H1 (cell line): ENCODE data around the gene CYP27C1. TPM values are rescaled to one million over a fixed set of nuclear protein-coding genes. Genes with fewer than 3 reads are reported as not detected.

Experiments
- CTCF ChIA-PET: fragments of 300-600 bp; sonication (Branson Sonifier 250); formaldehyde crosslinking; loops from one replicate; lab custom pipeline; 2021; ENCODE audit not compliant: partially characterized antibody; lab: Charles Lee
- POLR2A ChIA-PET: fragments of 300-600 bp; sonication (Branson Sonifier 250); formaldehyde crosslinking; loops from one replicate; lab custom pipeline; 2021; ENCODE audit warnings: inconsistent platforms; ENCODE audit not compliant: partially characterized antibody; lab: Charles Lee
- DNase-seq, 2 experiments: peaks; one replicate each; pipeline versions ENCODE4 v3.0.0 to v3.0.0-alpha.2; 2010 to 2022; ENCODE audit warnings: low spot score in 2 of 2, low read depth in 1 of 2, mixed read lengths in 1 of 2
- FAIRE-seq: peaks from 2 replicates; lab custom pipeline; 2011; peaks lifted over from hg19 to GRCh38; lab: Jason Lieb, UNC
- H2AFZ ChIP-seq: 2 replicates; pipeline ENCODE4 v1.8.1; 2012; ENCODE audit warnings: low read length, inconsistent platforms
- H2AK5ac ChIP-seq: 2 replicates; pipeline ENCODE4 v1.6.1; 2013; ENCODE audit warnings: low read depth, low read length
- H2BK120ac ChIP-seq: replicated peaks from 2 replicates; pipeline ENCODE3; 2013; ENCODE audit warnings: low read depth, low read length, inconsistent platforms
- H2BK12ac ChIP-seq: 2 replicates; pipeline ENCODE4 v1.6.1; 2013; ENCODE audit warnings: low read depth, low read length
- H2BK15ac ChIP-seq: 2 replicates; pipeline ENCODE4 v1.6.1; 2013; ENCODE audit warnings: low read length
- H2BK20ac ChIP-seq: 2 replicates; pipeline ENCODE4 v1.6.1; 2013; ENCODE audit warnings: low read length
- H2BK5ac ChIP-seq: 2 replicates; pipeline ENCODE4 v1.6.1; 2013; ENCODE audit warnings: low read depth, low read length
- H3K14ac ChIP-seq: 2 replicates; pipeline ENCODE4 v1.6.1; 2013; ENCODE audit warnings: inconsistent platforms; ENCODE audit not compliant: insufficient read length
- H3K18ac ChIP-seq: 2 replicates; pipeline ENCODE4 v1.6.1; 2013; ENCODE audit warnings: low read length; ENCODE audit errors: extremely low read depth
- H3K23ac ChIP-seq: 2 replicates; pipeline ENCODE4 v1.6.1; 2013; ENCODE audit warnings: inconsistent platforms; ENCODE audit not compliant: insufficient read length
- H3K23me2 ChIP-seq: 2 replicates; pipeline ENCODE4 v1.6.1; 2013; ENCODE audit warnings: low read depth, low read length
- H3K27ac ChIP-seq: 2 replicates; pipeline ENCODE4 v1.6.1; 2011; ENCODE audit warnings: low read depth, low read length, inconsistent platforms
- H3K27me3 ChIP-seq, 4 experiments: replicated peaks in 1 of 4; 1 replicate in 1 of 4; 2 replicates in 3 of 4; pipeline versions ENCODE4 v1.6.1 to v1.8.1; 2011 to 2013; ENCODE audit warnings: low read length in 3 of 4, mild to moderate bottlenecking in 3 of 4, inconsistent platforms in 2 of 4, mixed read lengths in 2 of 4, moderate library complexity in 1 of 4; ENCODE audit not compliant: control insufficient read depth in 3 of 4, insufficient read depth in 3 of 4; ENCODE audit errors: extremely low read depth in 1 of 4
- H3K36me3 ChIP-seq, 4 experiments: 2 replicates each; pipeline versions ENCODE4 v1.6.1 to v1.8.1; 2011 to 2013; ENCODE audit warnings: mild to moderate bottlenecking in 4 of 4, low read length in 3 of 4, moderate library complexity in 2 of 4, control low read depth in 1 of 4, inconsistent platforms in 1 of 4; ENCODE audit not compliant: insufficient read depth in 4 of 4, control insufficient read depth in 2 of 4
- H3K4ac ChIP-seq: replicated peaks from 2 replicates; pipeline ENCODE3; 2013; ENCODE audit warnings: low read length, low read depth, mixed read lengths, inconsistent platforms; ENCODE audit not compliant: insufficient read length
- H3K4me1 ChIP-seq, 4 experiments: replicated peaks in 1 of 4; 1 replicate in 1 of 4; 2 replicates in 3 of 4; pipeline versions ENCODE4 v1.6.1 to v1.8.1; 2011 to 2013; ENCODE audit warnings: low read length in 3 of 4, inconsistent platforms in 2 of 4, mixed read lengths in 1 of 4; ENCODE audit not compliant: insufficient read depth in 4 of 4, control insufficient read depth in 3 of 4
- H3K4me2 ChIP-seq, 2 experiments: 2 replicates each; pipeline versions ENCODE4 v1.6.1 to v1.8.1; 2011 to 2013; ENCODE audit warnings: low read depth in 2 of 2, low read length in 2 of 2, control low read depth in 1 of 2, inconsistent platforms in 1 of 2, mild to moderate bottlenecking in 1 of 2; ENCODE audit not compliant: insufficient read depth in 1 of 2
- H3K4me3 ChIP-seq, 4 experiments: fragments of 200-600, 300-600 bp in 1 of 4; sonication (generic), shearing (Covaris generic), sonication (Bioruptor Twin) in 1 of 4; 2 replicates each; pipeline versions ENCODE4 v1.5.1 to v1.8.1; 2011 to 2016; ENCODE audit warnings: low read length in 4 of 4, low read depth in 3 of 4, control low read depth in 2 of 4, inconsistent platforms in 2 of 4, mild to moderate bottlenecking in 2 of 4, mixed read lengths in 1 of 4, moderate library complexity in 1 of 4; ENCODE audit not compliant: insufficient read depth in 2 of 4; ENCODE audit errors: extremely low read depth in 1 of 4
- H3K56ac ChIP-seq: replicated peaks from 2 replicates; pipeline ENCODE3; 2013; ENCODE audit warnings: low read depth, mild to moderate bottlenecking, mixed read lengths, low read length, inconsistent platforms; ENCODE audit not compliant: insufficient read length
- H3K79me1 ChIP-seq: 2 replicates; pipeline ENCODE4 v1.6.1; 2013; ENCODE audit warnings: low read depth, low read length, control low read depth
- H3K79me2 ChIP-seq, 2 experiments: 2 replicates each; pipeline versions ENCODE4 v1.6.1 to v1.8.1; 2012 to 2013; ENCODE audit warnings: low read length in 2 of 2, mild to moderate bottlenecking in 2 of 2, inconsistent platforms in 1 of 2; ENCODE audit not compliant: insufficient read depth in 2 of 2, control insufficient read depth in 1 of 2
- H3K9ac ChIP-seq, 4 experiments: replicated peaks in 1 of 4; 1 replicate in 1 of 4; 2 replicates in 3 of 4; pipeline versions ENCODE4 v1.6.1 to v1.8.1; 2011 to 2013; ENCODE audit warnings: low read depth in 3 of 4, low read length in 3 of 4, control low read depth in 2 of 4, mild to moderate bottlenecking in 2 of 4, moderate library complexity in 2 of 4, inconsistent platforms in 1 of 4; ENCODE audit errors: extremely low read depth in 1 of 4
- H3K9me3 ChIP-seq, 2 experiments: 2 replicates each; pipeline versions ENCODE4 v1.6.1 to v1.8.1; 2012 to 2013; ENCODE audit warnings: mild to moderate bottlenecking in 2 of 2, moderate library complexity in 2 of 2, control low read depth in 1 of 2, inconsistent platforms in 1 of 2, low read depth in 1 of 2, low read length in 1 of 2, mixed read lengths in 1 of 2; ENCODE audit not compliant: insufficient read depth in 2 of 2
- H4K20me1 ChIP-seq, 2 experiments: replicated peaks in 1 of 2; 2 replicates each; pipeline versions ENCODE3 to v1.8.1; 2011 to 2013; ENCODE audit warnings: inconsistent platforms in 2 of 2, low read length in 2 of 2, mild to moderate bottlenecking in 1 of 2; ENCODE audit not compliant: insufficient read depth in 2 of 2, control insufficient read depth in 1 of 2
- H4K5ac ChIP-seq: 2 replicates; pipeline ENCODE4 v1.6.1; 2013; ENCODE audit warnings: low read length, low read depth, mixed read lengths, inconsistent platforms; ENCODE audit not compliant: insufficient read length
- H4K8ac ChIP-seq: 2 replicates; pipeline ENCODE4 v1.8.0; 2013; ENCODE audit warnings: mild to moderate bottlenecking, moderate library complexity, low read length, inconsistent platforms; ENCODE audit not compliant: insufficient read depth; ENCODE audit errors: extremely low read depth
- H4K91ac ChIP-seq: replicated peaks from 2 replicates; pipeline ENCODE3; 2013; ENCODE audit warnings: low read length, mixed read lengths, inconsistent platforms; ENCODE audit not compliant: insufficient read length
- HDAC2 ChIP-seq, 2 experiments: fragments of 300-600 bp in 1 of 2; sonication (generic) in 1 of 2; IDR thresholded peaks; 2 replicates each; pipeline ENCODE4 v1.6.1; 2011 to 2012; ENCODE audit warnings: low read depth in 2 of 2, low read length in 2 of 2, mild to moderate bottlenecking in 2 of 2, moderate library complexity in 2 of 2, borderline replicate concordance in 1 of 2, inconsistent platforms in 1 of 2
- KDM1A ChIP-seq: fragments of 200-600, 300-600 bp; sonication (generic); IDR thresholded peaks from 2 replicates; pipeline ENCODE4 v1.7.1; 2016; ENCODE audit warnings: mild to moderate bottlenecking, low read length, borderline replicate concordance
- SP4 ChIP-seq: IDR thresholded peaks from 2 replicates; pipeline ENCODE4 v1.6.1; 2012; ENCODE audit warnings: low read length, inconsistent platforms
- WGBS, 2 experiments: shearing (Covaris generic) in 1 of 2; methylation state at CpG; one replicate each; pipeline versions ENCODE4 v1.1.6 to v1.1.7; 2013 to 2015; ENCODE audit warnings: low lambda C conversion rate in 2 of 2, mixed read lengths in 2 of 2, inconsistent platforms in 1 of 2, low coverage in 1 of 2, missing lambda C conversion rate in 1 of 2; ENCODE audit not compliant: insufficient replicate concordance in 2 of 2, insufficient coverage in 1 of 2, insufficient read length in 1 of 2; ENCODE audit errors: extremely low coverage in 1 of 2, missing lambda C conversion rate in 1 of 2; 5-methylcytosine and 5-hydroxymethylcytosine counted together
- polyA plus RNA-seq, 7 experiments: library from polyadenylated mRNA; depleted of rRNA in 3 of 7; stranded (reverse) in 5 of 7; unstranded in 2 of 7; fragments of >200 nt in 5 of 7; fragments of 200-250 nt in 2 of 7; gene quantifications; 1 replicate in 5 of 7; 2 replicates in 1 of 7; 4 replicates in 1 of 7; pipeline versions ENCODE4 v1.2.1 to v1.2.3, GENCODE V29; 2011 to 2013; ENCODE audit warnings: missing spikeins in 2 of 7, mixed read lengths in 2 of 7
- total RNA-seq: library from RNA; stranded (reverse); fragmentation: NEBNext Ultra II Directional; extraction: Animal tissue kit (Norgen Biotek cat#: 25700); gene quantifications from 2 replicates; pipeline ENCODE4 v1.2.1, GENCODE V29; 2021

The CYP27C1 gene
- total and polyA plus RNA-seq, 2 of the 8 experiments (the other 6 are each of a cell fraction or from before 2014, with no cell fraction given): 1.3 to 3.2 TPM

DNA sequence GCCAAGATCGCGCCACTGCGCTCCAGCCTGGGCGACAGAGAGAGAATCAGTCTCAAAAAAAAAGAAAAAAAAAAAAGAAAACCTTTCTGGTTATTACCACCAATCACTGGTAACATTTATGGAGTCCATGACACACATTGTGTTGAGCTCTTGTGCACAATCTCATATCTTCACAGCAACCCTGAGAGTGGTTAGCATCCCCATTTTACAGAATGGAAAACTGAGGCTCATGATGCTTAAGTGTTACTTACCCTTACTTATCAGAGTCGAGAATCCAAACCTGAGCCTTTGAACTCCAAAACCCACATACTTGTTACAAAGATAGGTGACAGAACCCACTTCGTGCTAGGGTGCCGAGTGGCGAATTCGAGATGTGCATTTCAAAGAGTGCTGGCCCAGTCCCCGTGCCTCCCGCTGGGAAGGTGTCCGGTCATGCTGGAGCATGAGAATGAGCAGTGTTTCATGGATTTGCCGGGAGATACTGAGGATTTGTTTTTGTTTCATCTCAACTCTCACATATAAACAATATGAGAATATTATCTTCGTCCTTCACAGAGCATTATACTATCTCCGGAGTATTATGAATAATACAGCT is 50.9 kb downstream of the CYP27C1 start:
- DNase-seq: peak in 1 of 2 experiments; percentile 23

More for the DNA sequence above, 50.9 kb downstream of the CYP27C1 start:
- no peak overlapping the region for H2AFZ ChIP-seq
- H3K56ac ChIP-seq: no peak overlapping the region
- no peaks in the 10 kb centered on the region for H3K79me1 ChIP-seq
- H4K91ac ChIP-seq: no peak overlapping the region
- H3K23me2 ChIP-seq: no peaks in the 10 kb centered on the region
- H3K14ac ChIP-seq: no peak overlapping the region
- H3K36me3 ChIP-seq: no peaks in the 10 kb centered on the region
- H3K4me2 ChIP-seq: no peak overlapping the region
- no peak overlapping the region for H2BK120ac ChIP-seq
- no peak overlapping the region for H3K9ac ChIP-seq
- H2BK15ac ChIP-seq: no peak overlapping the region
- H2BK5ac ChIP-seq: no peak overlapping the region
- H2BK12ac ChIP-seq: no peak overlapping the region
- H3K27ac ChIP-seq: no peak overlapping the region
- no peaks in the 10 kb centered on the region for H3K79me2 ChIP-seq
- no peak for FAIRE-seq
- TF ChIP-seq HDAC2 (IDR thresholded peaks at IDR 0.05; ENCODE audit: borderline replicate concordance in 1 of 2, low read depth in 2 of 2, low read length in 2 of 2) (peak in 1 of 2 experiments; percentile 59; a peak in 1 of 4 replicates), KDM1A (peak; percentile 70), SP4 (no peak)
- 91% methylated on average over 15 of the region's 15 CpGs; no CpG with 5 or more reads in 1 of the 2 experiments for WGBS, 2 experiments
- no peak overlapping the region for H3K4me3 ChIP-seq
- H3K4me1 ChIP-seq: peaks cover 0 to 5% (median 3%) of the 10 kb centered on the region in 4 experiments; a peak in 4 of 7 replicates
- H4K8ac ChIP-seq: no peak overlapping the region
- H3K23ac ChIP-seq: no peak overlapping the region
- no peak overlapping the region for H3K18ac ChIP-seq
- no peaks in the 10 kb centered on the region for H3K27me3 ChIP-seq
- no peak overlapping the region for H2BK20ac ChIP-seq
- H3K9me3 ChIP-seq: no peaks in the 10 kb centered on the region
- no peak overlapping the region for H2AK5ac ChIP-seq
- ChIA-PET POLR2A (interaction anchor here (0.6 kb wide), 1 partner anchor 139 kb away, joined by 3 read pairs; no protein-coding TSS in a partner anchor), CTCF (interaction anchor here (0.7 to 2.1 kb wide), 7 partner anchors 10 to 101 kb away, joined by 3 to 8 read pairs (median 3); no protein-coding TSS in a partner anchor)
- H3K4ac ChIP-seq: no peak overlapping the region
- H4K20me1 ChIP-seq: no peaks in the 10 kb centered on the region
- no peak overlapping the region for H4K5ac ChIP-seq
